Endothelial cell of umbilical vein (primary cell): ENCODE measurements around the gene RFNG. TPM values are rescaled to one million over a fixed set of nuclear protein-coding genes. Genes with fewer than 3 reads are reported as not detected.

Experiments used
- BruUV-seq: library from RNA; stranded (reverse); fragments of 400-500 nt; replicated peaks from 2 replicates; lab custom pipeline; 2021; lab: Mats Ljungman, UMichigan
- CTCF ChIA-PET: fragments of 300-600, 350-600 bp; sonication (Branson Sonifier 250); formaldehyde crosslinking; loops from one replicate; lab custom pipeline; 2021; ENCODE audit warnings: antibody characterized with exemption, inconsistent platforms; lab: Charles Lee
- POLR2A ChIA-PET: fragments of 300-600, 350-600 bp; sonication (Branson Sonifier 250); formaldehyde crosslinking; loops from one replicate; lab custom pipeline; 2021; ENCODE audit warnings: antibody characterized with exemption, inconsistent platforms; lab: Charles Lee
- DNase-seq: peaks from one replicate; pipeline ENCODE4 v3.0.0-alpha.2; 2011; ENCODE audit warnings: low read depth, low spot score
- FAIRE-seq: peaks from 2 replicates; lab custom pipeline; 2011; peaks lifted over from hg19 to GRCh38; lab: Jason Lieb, UNC
- H2AFZ ChIP-seq: 2 replicates; pipeline ENCODE4 v1.6.0; 2012; ENCODE audit warnings: low read depth, low read length, control low read depth, inconsistent platforms
- H3K27ac ChIP-seq: 2 replicates; pipeline ENCODE4 v1.5.1; 2011; ENCODE audit warnings: low read depth, mild to moderate bottlenecking, control low read depth, low read length, moderate library complexity; ENCODE audit not compliant: insufficient read depth
- H3K27me3 ChIP-seq, 2 experiments: 2 replicates each; pipeline versions ENCODE4 v1.6.0 to v1.6.1; 2011; ENCODE audit warnings: low read length in 2 of 2, mixed read lengths in 1 of 2; ENCODE audit not compliant: control insufficient read depth in 2 of 2, insufficient read depth in 2 of 2
- H3K36me3 ChIP-seq, 2 experiments: 2 replicates in 1 of 2; 3 replicates in 1 of 2; pipeline ENCODE4 v1.5.1; 2011; ENCODE audit warnings: low read length in 2 of 2, mild to moderate bottlenecking in 1 of 2, moderate library complexity in 1 of 2; ENCODE audit not compliant: control insufficient read depth in 2 of 2, insufficient read depth in 2 of 2; ENCODE audit errors: extremely low read depth in 1 of 2
- H3K4me1 ChIP-seq: 3 replicates; pipeline ENCODE4 v1.5.1; 2011; ENCODE audit warnings: mild to moderate bottlenecking, low read length; ENCODE audit not compliant: control insufficient read depth, insufficient read depth; ENCODE audit errors: extremely low read depth
- H3K4me2 ChIP-seq: 2 replicates; pipeline ENCODE4 v1.6.1; 2011; ENCODE audit warnings: low read length, control low read depth, mixed read lengths; ENCODE audit not compliant: insufficient read depth
- H3K4me3 ChIP-seq, 3 experiments: fragments of 200-600 bp in 1 of 3; sonication (generic), shearing (Covaris generic) in 1 of 3; replicated peaks in 1 of 3; 2 replicates each; pipeline ENCODE4 v1.5.1; 2011 to 2016; ENCODE audit warnings: control low read depth in 3 of 3, low read length in 3 of 3, mild to moderate bottlenecking in 2 of 3, inconsistent platforms in 1 of 3, low read depth in 1 of 3, moderate library complexity in 1 of 3; ENCODE audit not compliant: insufficient read depth in 1 of 3
- H3K79me2 ChIP-seq: 2 replicates; pipeline ENCODE4 v1.6.0; 2012; ENCODE audit warnings: low read length, inconsistent platforms; ENCODE audit not compliant: control insufficient read depth, insufficient read depth
- H3K9ac ChIP-seq: replicated peaks from 2 replicates; pipeline ENCODE3; 2011; ENCODE audit warnings: low read length, control low read depth; ENCODE audit not compliant: insufficient read depth; ENCODE audit errors: extremely low read depth
- H3K9me1 ChIP-seq: replicated peaks from 3 replicates; pipeline ENCODE4 v1.6.0; 2011; ENCODE audit warnings: mild to moderate bottlenecking, low read length; ENCODE audit not compliant: control insufficient read depth, insufficient read depth; ENCODE audit errors: extremely low read depth
- H3K9me3 ChIP-seq: replicated peaks from 2 replicates; pipeline ENCODE4 v1.5.1; 2012; ENCODE audit warnings: low read length, inconsistent platforms; ENCODE audit not compliant: control insufficient read depth, insufficient read depth
- H4K20me1 ChIP-seq: replicated peaks from 2 replicates; pipeline ENCODE3; 2011; ENCODE audit warnings: mild to moderate bottlenecking, low read length; ENCODE audit not compliant: control insufficient read depth, insufficient read depth; ENCODE audit errors: extremely low read depth
- CTCF ChIP-seq, 2 donors: IDR thresholded peaks; 1 replicate in 1 of 2; 2 replicates in 1 of 2; pipeline ENCODE4 v1.5.1; 2011; ENCODE audit warnings: low read length in 2 of 2, mild to moderate bottlenecking in 2 of 2, moderate library complexity in 2 of 2, control low read depth in 1 of 2, inconsistent platforms in 1 of 2, low read depth in 1 of 2; ENCODE audit not compliant: insufficient read depth in 1 of 2; ENCODE audit errors: extremely low read depth in 1 of 2
- EZH2 ChIP-seq: IDR thresholded peaks from 2 replicates; pipeline ENCODE4 v1.6.1; 2012; ENCODE audit warnings: borderline replicate concordance, low read depth, mild to moderate bottlenecking, moderate library complexity, low read length, inconsistent platforms; ENCODE audit not compliant: severe bottlenecking
- FOS ChIP-seq: IDR thresholded peaks from 2 replicates; pipeline ENCODE4 v1.6.1; 2011; ENCODE audit warnings: mild to moderate bottlenecking, low read length, moderate library complexity, borderline replicate concordance; ENCODE audit not compliant: insufficient read depth
- GATA2 ChIP-seq: IDR thresholded peaks from 2 replicates; pipeline ENCODE4 v1.7.0; 2011; ENCODE audit warnings: low read depth, mild to moderate bottlenecking, moderate library complexity, mixed read lengths, low read length; ENCODE audit not compliant: insufficient read length, insufficient read depth
- JUN ChIP-seq: IDR thresholded peaks from 2 replicates; pipeline ENCODE4 v1.6.1; 2011; ENCODE audit warnings: borderline replicate concordance, low read depth; ENCODE audit not compliant: insufficient read length, insufficient read depth
- MAX ChIP-seq: IDR thresholded peaks from 2 replicates; pipeline ENCODE4 v1.6.1; 2011; ENCODE audit not compliant: insufficient read depth, insufficient read length
- MYC ChIP-seq: IDR thresholded peaks from one replicate; pipeline ENCODE4 v1.6.1; 2011; ENCODE audit warnings: mild to moderate bottlenecking, low read depth, low read length
- POLR2A ChIP-seq: IDR thresholded peaks from 2 replicates; pipeline ENCODE4 v1.6.1; 2012; ENCODE audit warnings: low read depth, mild to moderate bottlenecking, control low read depth, low read length
- POLR2AphosphoS5 ChIP-seq: IDR thresholded peaks from 2 replicates; pipeline ENCODE4 v1.6.1; 2012; ENCODE audit warnings: low read depth, mild to moderate bottlenecking, control low read depth, low read length, moderate library complexity; ENCODE audit not compliant: insufficient read depth
- dilution Hi-C: fragments of 300-500 bp; cut with MboI; formaldehyde crosslinking; loops from one replicate; pipeline ENCODE4 v1.15.0; 2019; ENCODE audit warnings: low sequenced_read_pairs; ENCODE audit not compliant: extremely low pct_ligation_motif_present
- intact Hi-C: fragments of 100-400 bp; cut with micrococcal nuclease; formaldehyde crosslinking; loops from one replicate; pipeline ENCODE4 v1.10.0; 2022
- polyA plus RNA-seq, 4 experiments: library from polyadenylated mRNA; depleted of rRNA in 3 of 4; stranded (reverse) in 3 of 4; unstranded in 1 of 4; fragments of >200 nt; gene quantifications; 2 replicates each; pipeline versions ENCODE4 v1.2.1 to v1.2.3, GENCODE V29; 2011 to 2012; ENCODE audit warnings: missing spikeins in 1 of 4
- total RNA-seq: library from RNA; stranded (reverse); gene quantifications from 2 replicates; pipeline ENCODE4 v1.2.3, GENCODE V29; 2021

Gene RFNG
- total and polyA plus RNA-seq, 2 donors (not counting 3 experiments of a cell fraction or from before 2014, with no cell fraction given): 33.7 to 40.0 TPM

- no peak overlapping the region for H3K4me3 ChIP-seq
- FAIRE-seq (no peak), DNase-seq (no peak)
- no peaks in the 10 kb centered on the region for H3K27me3 ChIP-seq
- no peak overlapping the region for H2AFZ ChIP-seq
- TF ChIP-seq POLR2A: no peak
- TF ChIP-seq CTCF (IDR thresholded peaks at IDR 0.05; ENCODE audit: extremely low read depth in 1 of 2, insufficient read depth in 1 of 2, low read depth in 1 of 2, low read length in 2 of 2): no peak
- TF ChIP-seq POLR2AphosphoS5: no peak
- no peak for TF ChIP-seq GATA2
- TF ChIP-seq EZH2: no peak
- no peak for TF ChIP-seq JUN
- no peak for TF ChIP-seq MYC
- no peak for TF ChIP-seq FOS
- TF ChIP-seq MAX: no peak
- H3K9me1 ChIP-seq: no peaks in the 10 kb centered on the region
- H3K36me3 ChIP-seq: no peaks in the 10 kb centered on the region
- H3K9ac ChIP-seq: no peak overlapping the region
- intact Hi-C loops: no loop called here
- no peak overlapping the region for H3K27ac ChIP-seq
- H3K4me2 ChIP-seq: no peak overlapping the region
- no TSS peak for BruUV-seq
- CTCF ChIA-PET: no interaction called here
- no peaks in the 10 kb centered on the region for H3K9me3 ChIP-seq
- H3K79me2 ChIP-seq: no peaks in the 10 kb centered on the region
- no peaks in the 10 kb centered on the region for H4K20me1 ChIP-seq
- H3K4me1 ChIP-seq: peaks cover 13% of the 10 kb centered on the region
- dilution Hi-C loops: no loop called here
- POLR2A ChIA-PET: no interaction called here
Measured at GRCh38 chr17:82007228-82007494, 44.5 kb downstream of the RFNG start.
